Progenitor cell of endocrine pancreas (in vitro differentiated cells): ENCODE data around the gene HBA2. TPM values are rescaled to one million over a fixed set of nuclear protein-coding genes. Genes with fewer than 3 reads are reported as not detected.
"Not testable (repeated sequence)": the region's sequence is repeated elsewhere in the genome, so short reads cannot be mapped to it uniquely, and the experiment has no call there.

ENCODE experiments used
- DNase-seq: peaks from one replicate; pipeline ENCODE4 v3.0.0; 2021; ENCODE audit warnings: low spot score; ENCODE audit not compliant: unreplicated experiment
- H3K27ac Mint-ChIP-seq: 2 replicates; pipeline ENCODE4 v1.8.0; 2021; ENCODE audit warnings: mild to moderate bottlenecking, moderate library complexity, mixed read lengths
- H3K27me3 Mint-ChIP-seq: 2 replicates; pipeline ENCODE4 v1.8.0; 2021; ENCODE audit warnings: mixed read lengths
- H3K36me3 Mint-ChIP-seq: 2 replicates; pipeline ENCODE4 v1.8.0; 2022; ENCODE audit warnings: mixed read lengths; ENCODE audit not compliant: insufficient read depth
- H3K4me1 Mint-ChIP-seq: 2 replicates; pipeline ENCODE4 v1.8.0; 2021; ENCODE audit warnings: low read depth, mixed read lengths
- H3K4me3 Mint-ChIP-seq: 2 replicates; pipeline ENCODE4 v1.8.0; 2021; ENCODE audit warnings: low read depth, mild to moderate bottlenecking, moderate library complexity, mixed read lengths
- H3K9me3 Mint-ChIP-seq: 2 replicates; pipeline ENCODE4 v1.8.0; 2021; ENCODE audit warnings: low read depth, mixed read lengths
- total RNA-seq: library from RNA; stranded (reverse); gene quantifications from 2 replicates; pipeline ENCODE4 v1.2.1, GENCODE V29; 2021
- TF ChIP-seq, protein P1 (sequence below): fragments of 200-600 bp; sonication (generic); IDR thresholded peaks from one replicate; pipeline ENCODE4 v1.5.0; 2021; ENCODE audit warnings: antibody characterized with exemption, mild to moderate bottlenecking; ENCODE audit not compliant: unreplicated experiment

The HBA2 gene
- total RNA-seq, 1 donor from 2014 or later = not detected

DNA sequence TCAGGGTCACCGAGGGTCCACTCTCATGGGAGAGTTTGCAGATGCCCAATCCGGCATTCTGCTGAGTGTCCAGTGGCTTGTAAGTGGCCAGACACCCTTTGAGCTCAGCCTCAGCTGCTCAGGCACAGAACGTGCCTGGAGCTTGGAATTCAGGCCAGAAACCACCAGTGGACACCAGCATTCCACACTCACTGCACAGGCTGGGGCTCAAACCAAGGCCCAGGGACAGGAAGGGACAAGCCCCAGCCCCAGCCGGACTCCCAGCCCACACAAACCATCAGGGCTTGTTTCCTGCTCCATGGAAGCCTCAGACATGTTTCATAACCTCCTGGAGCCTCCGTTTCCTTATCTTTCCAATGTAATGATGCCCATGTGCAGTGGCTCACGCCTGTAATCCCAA, 29.2 kb upstream of the HBA2 start:
- DNase-seq = no peak
- H3K27me3 Mint-ChIP-seq = peaks cover 31% of the 10 kb centered on the region
- TF ChIP-seq, protein P1, sequence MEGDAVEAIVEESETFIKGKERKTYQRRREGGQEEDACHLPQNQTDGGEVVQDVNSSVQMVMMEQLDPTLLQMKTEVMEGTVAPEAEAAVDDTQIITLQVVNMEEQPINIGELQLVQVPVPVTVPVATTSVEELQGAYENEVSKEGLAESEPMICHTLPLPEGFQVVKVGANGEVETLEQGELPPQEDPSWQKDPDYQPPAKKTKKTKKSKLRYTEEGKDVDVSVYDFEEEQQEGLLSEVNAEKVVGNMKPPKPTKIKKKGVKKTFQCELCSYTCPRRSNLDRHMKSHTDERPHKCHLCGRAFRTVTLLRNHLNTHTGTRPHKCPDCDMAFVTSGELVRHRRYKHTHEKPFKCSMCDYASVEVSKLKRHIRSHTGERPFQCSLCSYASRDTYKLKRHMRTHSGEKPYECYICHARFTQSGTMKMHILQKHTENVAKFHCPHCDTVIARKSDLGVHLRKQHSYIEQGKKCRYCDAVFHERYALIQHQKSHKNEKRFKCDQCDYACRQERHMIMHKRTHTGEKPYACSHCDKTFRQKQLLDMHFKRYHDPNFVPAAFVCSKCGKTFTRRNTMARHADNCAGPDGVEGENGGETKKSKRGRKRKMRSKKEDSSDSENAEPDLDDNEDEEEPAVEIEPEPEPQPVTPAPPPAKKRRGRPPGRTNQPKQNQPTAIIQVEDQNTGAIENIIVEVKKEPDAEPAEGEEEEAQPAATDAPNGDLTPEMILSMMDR = no peak
- H3K36me3 Mint-ChIP-seq = no peaks in the 10 kb centered on the region
- no peak overlapping the region for H3K4me3 Mint-ChIP-seq
- H3K4me1 Mint-ChIP-seq = no peaks in the 10 kb centered on the region
- no peaks in the 10 kb centered on the region for H3K9me3 Mint-ChIP-seq
- H3K27ac Mint-ChIP-seq = no peak overlapping the region

DNA sequence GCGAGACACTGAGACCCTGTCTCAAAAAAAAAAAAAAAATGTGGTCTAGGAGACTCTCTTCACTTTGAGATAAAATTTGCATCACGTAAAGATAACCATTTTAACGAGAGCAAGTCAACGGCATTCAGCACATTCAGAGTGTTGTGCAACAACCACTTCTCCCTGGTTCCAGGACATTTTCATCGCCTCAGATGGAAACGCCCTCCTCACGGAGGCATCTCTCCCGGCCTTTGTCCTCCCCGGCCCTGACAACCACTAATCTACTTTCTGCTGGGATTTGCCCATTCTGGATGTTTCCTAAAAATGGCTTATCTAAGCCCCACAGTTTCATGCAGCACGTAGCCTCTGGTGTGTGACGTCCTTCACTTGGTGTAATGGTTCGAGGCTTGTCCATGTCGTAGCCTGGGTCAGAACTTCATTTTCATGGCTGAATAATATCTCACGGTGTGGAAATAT, 27.9 kb upstream of the HBA2 start:
- no peaks in the 10 kb centered on the region for H3K36me3 Mint-ChIP-seq

DNA sequence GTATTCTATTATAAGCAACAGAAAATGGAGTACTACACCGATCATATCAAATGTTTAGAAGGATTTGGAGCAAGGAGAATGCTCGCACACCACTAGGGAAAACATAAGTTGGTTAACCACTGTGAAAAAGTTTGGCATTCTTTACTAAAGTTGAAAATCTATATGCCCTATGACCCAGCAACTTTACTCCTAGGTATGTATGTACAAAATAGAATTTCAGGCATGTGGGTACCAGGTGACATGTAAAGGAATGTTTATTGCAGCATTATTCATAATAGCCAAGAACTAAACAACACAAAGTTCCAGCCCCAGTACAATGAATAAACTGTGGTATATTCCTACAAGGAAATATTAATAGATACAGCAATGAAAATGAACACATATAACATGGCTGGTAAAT, 26.0 kb upstream of the HBA2 start:
- Mint-ChIP-seq H3K36me3 (no peaks in the 10 kb centered on the region), H3K4me3 (no peak overlapping the region), H3K9me3 (no peaks in the 10 kb centered on the region), H3K4me1 (no peaks in the 10 kb centered on the region), H3K27ac (no peak overlapping the region), H3K27me3 (peaks cover 52% of the 10 kb centered on the region)
- TF ChIP-seq, protein P1 = no peak
- DNase-seq = no peak

More for the DNA sequence above, 27.9 kb upstream of the HBA2 start:
- no peak overlapping the region for H3K4me3 Mint-ChIP-seq
- no peak overlapping the region for H3K27ac Mint-ChIP-seq
- DNase-seq = no peak
- H3K27me3 Mint-ChIP-seq = peaks cover 45% of the 10 kb centered on the region
- H3K9me3 Mint-ChIP-seq = no peaks in the 10 kb centered on the region
- TF ChIP-seq, protein P1 = no peak
- H3K4me1 Mint-ChIP-seq = no peaks in the 10 kb centered on the region

DNA sequence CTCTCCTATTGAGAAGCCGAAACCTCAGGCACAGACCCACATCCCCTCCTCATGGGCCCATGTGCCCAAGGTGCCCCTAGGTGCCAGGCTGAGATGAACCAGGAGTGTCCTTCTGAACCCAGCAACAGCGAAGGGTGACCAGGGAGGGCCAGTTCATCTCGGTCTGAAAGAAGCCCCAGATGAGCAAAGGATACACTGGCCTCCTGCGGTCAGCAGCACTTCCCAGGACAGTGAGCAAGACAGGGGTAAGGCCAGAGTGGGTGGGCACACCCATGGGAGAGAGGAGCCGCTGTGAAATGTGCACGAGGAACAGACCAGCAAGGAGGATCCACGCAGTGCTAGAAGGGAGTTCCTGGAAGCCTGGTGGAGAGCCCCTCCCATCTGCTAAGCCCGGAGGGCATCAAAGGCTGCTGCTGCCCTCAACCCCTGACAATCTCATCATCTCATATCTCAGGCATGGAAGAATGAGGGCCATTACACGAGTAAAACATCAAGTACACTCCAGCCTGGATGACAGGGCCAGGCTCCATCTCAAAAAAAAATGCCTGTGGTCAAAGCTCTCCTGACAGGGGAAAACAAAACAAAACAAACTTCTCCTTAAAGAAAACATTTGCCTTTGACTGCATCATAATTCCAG, 23.5 kb upstream of the HBA2 start:
- no peaks in the 10 kb centered on the region for H3K9me3 Mint-ChIP-seq
- H3K27me3 Mint-ChIP-seq = peaks cover 59% of the 10 kb centered on the region
- H3K36me3 Mint-ChIP-seq = no peaks in the 10 kb centered on the region

DNA sequence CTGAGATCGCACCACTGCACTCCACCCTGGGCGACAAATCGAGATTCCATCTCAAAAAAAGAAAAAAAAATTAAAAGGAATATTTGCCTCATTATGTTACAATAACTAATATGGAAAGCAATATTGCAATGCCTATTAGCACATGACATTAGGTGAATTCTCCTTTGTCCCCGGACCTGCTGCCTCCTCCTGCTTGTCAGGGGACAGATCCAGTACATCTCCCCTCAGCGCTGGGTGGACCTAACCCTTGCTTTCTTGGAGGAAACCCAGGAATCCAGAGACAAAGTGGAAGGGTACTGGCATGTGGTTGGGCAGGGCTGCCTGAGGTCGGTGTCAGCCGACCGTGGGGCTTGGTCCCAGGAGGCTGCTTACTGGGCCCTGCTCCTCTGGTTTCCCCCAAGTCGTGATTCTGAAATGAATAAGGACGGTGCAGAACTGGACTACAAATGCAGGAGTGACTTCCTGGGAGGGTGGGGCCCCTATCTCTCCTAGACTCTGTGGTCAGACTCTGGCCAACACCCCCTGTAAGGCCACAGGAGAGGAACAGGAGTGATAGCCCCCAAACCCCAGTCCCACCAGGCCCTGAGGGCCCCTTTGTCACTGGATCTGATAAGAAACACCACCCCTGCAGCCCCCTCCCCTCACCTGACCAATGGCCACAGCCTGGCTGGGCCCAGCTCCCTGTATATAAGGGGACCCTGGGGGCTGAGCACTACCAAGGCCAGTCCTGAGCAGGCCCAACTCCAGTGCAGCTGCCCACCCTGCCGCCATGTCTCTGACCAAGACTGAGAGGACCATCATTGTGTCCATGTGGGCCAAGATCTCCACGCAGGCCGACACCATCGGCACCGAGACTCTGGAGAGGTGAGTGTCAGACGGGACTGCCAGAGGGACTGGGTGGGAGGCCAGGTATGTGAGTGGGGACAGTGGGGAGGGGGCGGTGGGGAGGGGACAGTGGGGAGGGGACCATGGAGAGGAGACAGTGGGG, 20.2 kb upstream of the HBA2 start, which contains the start of gene HBZ:
Gene HBZ (plus strand): TSS at position 504 of the 988 bp plus-strand sequence. CDS start 266 bp downstream, at position 770.
- Mint-ChIP-seq H3K27ac (no peak within 1 kb of the TSS), H3K36me3 (no peaks in the 10 kb centered on the region), H3K27me3 (peaks cover 61% of the 10 kb centered on the region), H3K4me3 (no peak within 1 kb of the TSS), H3K4me1 (peaks cover 3% of the 10 kb centered on the region), H3K9me3 (no peaks in the 10 kb centered on the region)
- DNase-seq = no peak
- TF ChIP-seq, protein P1 = no peak

More for the DNA sequence above, 23.5 kb upstream of the HBA2 start:
- Mint-ChIP-seq H3K4me3 (no peak overlapping the region), H3K4me1 (no peaks in the 10 kb centered on the region), H3K27ac (no peak overlapping the region)
- no peak for DNase-seq
- TF ChIP-seq, protein P1 = no peak

DNA sequence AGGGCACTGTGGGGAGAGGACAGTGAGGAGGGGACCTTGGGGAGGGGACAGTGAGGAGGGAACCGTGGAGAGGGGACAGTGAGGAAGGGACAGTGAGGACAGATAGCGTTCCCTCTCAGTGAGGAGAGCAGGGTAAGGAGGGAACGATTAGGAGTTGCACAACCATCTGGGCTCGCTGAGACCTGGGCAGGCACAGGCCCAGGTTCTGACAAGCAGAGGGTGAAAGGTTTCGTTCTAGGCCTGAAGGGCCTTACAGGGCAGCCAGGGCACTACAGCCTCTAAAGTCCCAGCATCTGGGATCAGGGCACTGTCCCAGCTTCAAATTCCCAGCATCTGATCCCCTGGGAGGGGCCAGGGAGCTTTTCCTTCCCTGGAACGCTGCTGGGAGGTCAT, 19.6 kb upstream of the HBA2 start:
- H3K27ac Mint-ChIP-seq, H3K4me3 Mint-ChIP-seq, H3K4me1 Mint-ChIP-seq, H3K9me3 Mint-ChIP-seq, DNase-seq, H3K36me3 Mint-ChIP-seq: not testable (repeated sequence)
- H3K27me3 Mint-ChIP-seq = peaks cover 67% of the 10 kb centered on the region

DNA sequence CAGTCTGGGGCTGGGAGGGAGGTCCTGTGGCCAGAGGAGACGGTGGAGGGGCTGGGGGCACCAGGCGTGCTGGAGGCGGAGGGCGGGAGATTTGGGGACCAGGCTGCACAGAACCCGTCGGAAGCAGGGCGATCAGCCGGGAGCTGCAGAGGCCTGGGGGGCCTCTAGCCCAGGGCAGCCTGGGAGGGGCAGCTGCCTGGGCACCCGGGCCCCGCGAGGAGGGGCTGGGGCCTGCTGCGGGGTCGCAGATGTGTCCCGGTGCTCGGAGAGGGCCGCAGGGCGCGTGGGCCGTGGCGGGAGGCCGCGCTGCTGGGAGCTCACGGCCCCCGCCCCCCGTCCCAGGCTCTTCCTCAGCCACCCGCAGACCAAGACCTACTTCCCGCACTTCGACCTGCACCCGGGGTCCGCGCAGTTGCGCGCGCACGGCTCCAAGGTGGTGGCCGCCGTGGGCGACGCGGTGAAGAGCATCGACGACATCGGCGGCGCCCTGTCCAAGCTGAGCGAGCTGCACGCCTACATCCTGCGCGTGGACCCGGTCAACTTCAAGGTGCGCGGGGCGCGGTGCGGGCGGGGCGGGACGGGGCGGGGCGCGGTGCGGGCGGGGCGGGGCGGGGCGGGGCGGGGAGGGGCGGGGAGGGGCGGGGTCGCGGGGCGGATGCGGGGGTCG, 19.0 kb upstream of the HBA2 start:
- not testable (repeated sequence) for H3K27ac Mint-ChIP-seq, H3K36me3 Mint-ChIP-seq, H3K4me1 Mint-ChIP-seq, H3K4me3 Mint-ChIP-seq, H3K9me3 Mint-ChIP-seq, DNase-seq
- peaks cover 66% of the 10 kb centered on the region for H3K27me3 Mint-ChIP-seq
